RPMI7951 (cell line): ENCODE measurements around the gene GLB1L3. TPM values are rescaled to one million over a fixed set of nuclear protein-coding genes. Genes with fewer than 3 reads are reported as not detected.

Experiments used
- DNase-seq: peaks from one replicate; pipeline ENCODE4 v3.0.0-alpha.2; 2012; ENCODE audit warnings: low read depth
- total RNA-seq: library from RNA; depleted of rRNA; stranded (reverse); fragments of >200 nt; shearing (Covaris generic); gene quantifications from 2 replicates; pipeline ENCODE4 v1.2.3, GENCODE V29; 2014; rRNA removed

GLB1L3 gene
- total RNA-seq, 1 experiment from 2014 or later: not detected

GRCh38 chr11:134362192-134362901, 86.2 kb downstream of the GLB1L3 start:
- no peak for DNase-seq

GRCh38 chr11:134363161-134363560, 87.0 kb downstream of the GLB1L3 start:
- no peak for DNase-seq

GRCh38 chr11:134363592-134363991, 87.4 kb downstream of the GLB1L3 start:
- no peak for DNase-seq

DNA sequence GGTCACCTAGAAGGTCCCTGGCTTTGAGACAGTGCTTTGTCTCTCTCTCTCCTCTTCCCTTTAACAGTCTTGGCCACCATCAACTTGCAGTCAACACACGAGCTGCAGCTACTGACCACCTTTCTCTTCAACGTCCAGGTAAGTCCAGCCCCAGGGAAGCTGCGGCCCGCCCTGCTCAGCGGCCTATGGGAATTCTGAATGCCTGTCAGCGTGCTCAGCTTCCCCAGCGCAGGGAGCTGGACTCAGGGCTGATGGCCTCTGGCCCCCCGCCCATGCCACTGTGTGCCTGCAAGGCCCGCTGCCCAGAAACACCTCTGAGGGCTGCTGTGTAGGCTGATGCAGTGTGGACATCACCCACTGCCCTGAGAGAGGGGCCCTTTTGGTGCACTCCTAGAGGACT, 88.1 kb downstream of the GLB1L3 start:
- DNase-seq: no peak

DNA sequence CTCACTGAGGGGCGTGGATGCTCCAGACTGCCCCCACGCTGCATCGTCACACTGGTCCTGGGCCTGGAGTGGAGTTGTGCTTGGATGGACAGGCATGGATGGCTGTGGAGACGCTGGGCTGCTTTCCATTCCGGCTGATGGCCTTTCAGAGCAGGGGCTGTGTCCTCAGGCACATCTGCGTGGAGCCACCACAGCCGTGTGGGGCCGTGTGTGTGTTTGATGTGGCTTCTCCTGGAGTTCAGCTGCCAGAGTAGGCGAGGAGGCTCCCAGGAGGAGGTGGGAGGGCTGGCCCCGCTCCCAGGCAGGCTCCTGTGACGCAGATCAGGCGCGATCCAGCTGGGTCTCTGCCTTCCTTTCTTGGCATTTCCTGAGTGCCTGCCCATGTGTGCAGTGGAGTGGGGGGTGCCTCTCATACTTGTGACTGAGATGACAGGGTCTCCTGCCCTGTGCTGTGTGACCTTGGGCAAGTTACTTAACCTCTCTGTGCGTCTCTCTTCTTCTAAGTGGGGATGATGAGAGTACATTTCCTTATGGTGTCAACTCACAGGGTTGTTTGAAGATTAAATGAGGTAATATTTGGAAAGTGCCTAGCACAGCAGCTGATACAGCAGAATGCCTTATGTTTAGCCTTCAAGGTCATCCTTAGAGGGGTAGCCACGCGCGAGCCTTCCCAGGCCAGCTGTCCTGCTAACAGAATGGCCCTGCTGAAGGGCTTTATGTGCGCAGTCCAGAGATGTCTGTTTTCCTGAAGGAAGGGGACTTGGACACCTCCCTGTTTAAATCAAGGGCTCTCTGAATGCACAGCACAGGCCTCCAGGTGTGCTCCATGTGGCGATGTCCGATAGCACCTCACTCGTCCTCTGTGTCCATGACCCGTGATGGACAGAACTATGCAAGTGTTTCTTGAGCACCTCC, 89.1 kb downstream of the GLB1L3 start:
- DNase-seq: no peak

GRCh38 chr11:134366254-134366653, 90.1 kb downstream of the GLB1L3 start:
- DNase-seq: no peak

GRCh38 chr11:134367781-134368180, 91.6 kb downstream of the GLB1L3 start:
- DNase-seq: no peak

Other genes starting within 250 kb of the GLB1L3 start
- 49.1 and 51.9 TPM in 2 replicates for gene JAM3, start 207.3 kb upstream of the GLB1L3 start, total RNA-seq
- 50.0 and 55.5 TPM in 2 replicates for gene NCAPD3, start 52.4 kb upstream of the GLB1L3 start, total RNA-seq
- gene VPS26B, start 51.7 kb upstream of the GLB1L3 start, total RNA-seq: 31.8 and 37.5 TPM in 2 replicates
- gene THYN1, start 23.0 kb upstream of the GLB1L3 start, total RNA-seq: 107 and 125 TPM in 2 replicates
- 20.3 and 21.6 TPM in 2 replicates for gene ACAD8, start 22.8 kb upstream of the GLB1L3 start, total RNA-seq
- gene GLB1L2, start 55.6 kb downstream of the GLB1L3 start, total RNA-seq: 0.24 TPM in 1 of 2 replicates, not detected in the other
- gene B3GAT1, start 135.9 kb downstream of the GLB1L3 start, total RNA-seq: not detected in 2 replicates